ENCODE results near the gene TMC3. TPM values are rescaled to one million over a fixed set of nuclear protein-coding genes. Genes with fewer than 3 reads are reported as not detected.
"Not testable (repeated sequence)": the region's sequence is repeated elsewhere in the genome, so short reads cannot be mapped to it uniquely, and the experiment has no call there.

The TMC3 gene
- total RNA-seq (not detected), polyA plus RNA-seq (under 1 TPM in 1 of 3 donors, not detected in 2; 0.05 TPM), total RNA-seq (0 reads per million in 6 experiments)

GRCh38 chr15:81373775-81374395 lies at the start of gene TMC3:
Gene TMC3 (minus strand): TSS chr15:81374213. CDS start chr15:81374077, 136 bp downstream.
- DNase-seq (no peak), ATAC-seq (no peak)
- POLR2A ChIA-PET = no interaction called here
- Mint-ChIP-seq H3K4me3 (no peak within 1 kb of the TSS), H3K9me3 (no peaks in the 10 kb centered on the region), H3K36me3 (peaks cover 0 to 2% (median 0%) of the 10 kb centered on the region in 3 donors), H3K27me3 (no peaks in the 10 kb centered on the region), H3K4me1 (no peaks in the 10 kb centered on the region), H3K27ac (peak within 1 kb of the TSS in 1 of 10 donors; percentile 26)

DNA sequence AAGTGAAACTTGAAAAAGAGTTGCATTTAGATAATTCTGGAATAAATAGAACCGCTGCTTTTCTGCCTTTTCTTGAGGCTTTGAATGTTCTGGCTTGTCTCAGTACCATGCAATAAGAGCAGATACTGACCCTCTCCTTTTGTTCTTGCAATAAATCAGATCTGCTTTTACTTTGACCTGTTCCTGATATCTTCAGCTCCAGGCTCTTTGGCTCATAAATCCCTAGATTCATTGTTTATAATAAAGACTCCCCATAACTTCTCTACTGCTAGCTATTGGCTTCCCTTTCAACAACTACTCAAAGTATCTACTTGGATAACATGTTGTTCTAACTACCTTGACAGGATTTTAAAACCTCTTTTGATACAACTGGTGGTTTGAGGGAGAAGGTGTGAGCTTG lies 47.4 kb upstream of the TMC3 start:
- POLR2A ChIA-PET = no interaction called here
- Mint-ChIP-seq H3K4me1 (no peaks in the 10 kb centered on the region), H3K36me3 (no peaks in the 10 kb centered on the region), H3K4me3 (no peak overlapping the region), H3K9me3 (no peaks in the 10 kb centered on the region), H3K27me3 (peaks cover 0 to 2% (median 1%) of the 10 kb centered on the region in 5 donors), H3K27ac (no peak overlapping the region)
- no peak for DNase-seq
- no peak for ATAC-seq

DNA sequence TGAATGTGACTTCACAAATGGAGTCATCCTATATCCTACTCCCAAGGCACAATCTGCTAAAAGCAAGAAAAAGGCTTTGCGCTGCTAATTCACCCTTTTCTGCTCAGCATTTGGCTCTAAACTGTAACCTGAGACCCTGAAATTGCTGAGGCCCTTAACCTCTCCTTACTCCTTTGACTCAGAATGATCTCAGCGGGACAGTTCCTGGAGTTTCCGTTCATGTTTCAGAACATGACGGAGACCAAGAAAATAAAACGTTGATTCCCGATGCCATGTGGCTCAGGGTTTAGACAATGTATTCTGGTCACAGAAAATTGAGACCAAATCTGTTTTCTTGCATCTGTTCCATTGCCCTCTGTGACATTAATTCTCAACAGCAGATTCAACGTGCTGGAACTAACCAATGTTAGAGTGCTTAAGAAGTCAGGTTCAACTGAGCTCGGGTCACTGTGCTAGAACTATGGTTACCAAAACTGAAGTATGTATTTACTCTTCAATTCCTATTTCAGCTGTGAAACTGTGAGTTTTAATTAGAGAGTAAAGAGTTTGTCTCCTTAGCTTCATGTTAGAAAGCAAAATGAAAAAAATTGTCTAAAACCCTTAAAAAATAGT lies 45.4 kb upstream of the TMC3 start:
- no peak overlapping the region for H3K27ac Mint-ChIP-seq
- peaks cover 0 to 3% (median 0%) of the 10 kb centered on the region in 9 donors for H3K9me3 Mint-ChIP-seq
- POLR2A ChIA-PET = no interaction called here
- peaks cover 0 to 13% (median 9%) of the 10 kb centered on the region in 4 donors for H3K4me1 Mint-ChIP-seq
- DNase-seq = no peak
- H3K4me3 Mint-ChIP-seq = no peak overlapping the region
- peaks cover 0 to 8% (median 0%) of the 10 kb centered on the region in 5 donors for H3K27me3 Mint-ChIP-seq
- ATAC-seq = no peak
- H3K36me3 Mint-ChIP-seq = no peaks in the 10 kb centered on the region

- Mint-ChIP-seq H3K4me1 (peaks cover 0 to 18% (median 13%) of the 10 kb centered on the region in 4 donors), H3K9me3 (peaks cover 0 to 3% (median 0%) of the 10 kb centered on the region in 9 donors), H3K27ac (no peak overlapping the region), H3K36me3 (no peaks in the 10 kb centered on the region), H3K27me3 (peaks cover 0 to 8% (median 0%) of the 10 kb centered on the region in 5 donors), H3K4me3 (no peak overlapping the region)
- DNase-seq (no peak), ATAC-seq (no peak)
- POLR2A ChIA-PET = no interaction called here
Measured at GRCh38 chr15:81418891-81419290, 44.9 kb upstream of the TMC3 start.

GRCh38 chr15:81418444-81418843 lies 44.4 kb upstream of the TMC3 start:
- POLR2A ChIA-PET = no interaction called here
- peaks cover 0 to 10% (median 0%) of the 10 kb centered on the region in 5 donors for H3K27me3 Mint-ChIP-seq
- DNase-seq = no peak
- no peaks in the 10 kb centered on the region for H3K36me3 Mint-ChIP-seq
- H3K4me1 Mint-ChIP-seq = peaks cover 1 to 18% (median 13%) of the 10 kb centered on the region in 4 donors
- no peak overlapping the region for H3K27ac Mint-ChIP-seq
- H3K4me3 Mint-ChIP-seq = no peak overlapping the region
- ATAC-seq = no peak
- peaks cover 0 to 3% (median 0%) of the 10 kb centered on the region in 9 donors for H3K9me3 Mint-ChIP-seq

DNA sequence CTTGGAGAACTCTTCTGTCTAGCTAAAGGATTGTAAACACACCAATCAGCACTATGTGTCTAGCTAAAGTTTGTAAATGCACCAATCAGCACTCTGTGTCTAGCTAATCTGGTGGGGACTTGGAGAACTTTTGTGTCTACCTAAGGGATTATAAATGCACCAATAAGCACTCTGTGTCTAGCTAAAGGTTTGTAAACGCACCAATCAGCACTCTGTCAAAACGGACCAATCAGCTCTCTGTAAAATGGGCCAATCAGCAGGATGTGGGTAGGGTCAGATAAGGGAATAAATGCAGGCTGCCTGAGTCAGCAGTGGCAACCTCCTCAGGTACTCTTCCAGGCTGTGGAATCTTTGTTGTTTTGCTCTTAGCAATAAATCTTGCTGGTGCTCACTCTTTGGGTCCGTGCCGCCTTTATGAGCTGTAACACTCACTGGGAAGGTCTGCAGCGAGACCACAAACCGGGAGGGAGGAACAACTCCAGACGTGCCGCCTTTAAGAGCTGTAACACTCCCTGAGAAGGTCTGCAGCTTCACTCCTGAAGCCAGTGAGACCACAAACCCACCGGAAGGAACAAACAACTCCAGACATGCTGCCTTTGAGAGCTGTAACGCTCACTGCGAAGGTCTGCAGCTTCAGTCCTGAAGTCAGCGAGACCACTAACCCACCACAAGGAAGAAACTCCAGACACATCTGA lies 40.4 kb upstream of the TMC3 start:
- H3K36me3 Mint-ChIP-seq, POLR2A ChIA-PET, H3K9me3 Mint-ChIP-seq: not testable (repeated sequence)
- Mint-ChIP-seq H3K4me3 (peak overlapping the region in 8 of 10 donors; percentile 30 to 71 (median 48)), H3K27ac (peak overlapping the region in 4 of 10 donors; percentile 37 to 57 (median 50)), H3K27me3 (peaks cover 0 to 13% (median 0%) of the 10 kb centered on the region in 5 donors), H3K4me1 (peaks cover 4 to 24% (median 20%) of the 10 kb centered on the region in 4 donors)
- peak in 1 of 2 donors; percentile 20 for ATAC-seq
- peak in 1 of 10 donors; percentile 10 for DNase-seq

GRCh38 chr15:81413851-81414250 lies 39.8 kb upstream of the TMC3 start:
- H3K36me3 Mint-ChIP-seq = no peaks in the 10 kb centered on the region
- peak overlapping the region in 1 of 10 donors; percentile 27 for H3K27ac Mint-ChIP-seq
- H3K4me1 Mint-ChIP-seq = peaks cover 4 to 24% (median 20%) of the 10 kb centered on the region in 4 donors
- peaks cover 0 to 13% (median 0%) of the 10 kb centered on the region in 5 donors for H3K27me3 Mint-ChIP-seq
- POLR2A ChIA-PET = no interaction called here
- DNase-seq (no peak), ATAC-seq (no peak)
- H3K4me3 Mint-ChIP-seq = no peak overlapping the region
- H3K9me3 Mint-ChIP-seq = peaks cover 0 to 3% (median 0%) of the 10 kb centered on the region in 9 donors

DNA sequence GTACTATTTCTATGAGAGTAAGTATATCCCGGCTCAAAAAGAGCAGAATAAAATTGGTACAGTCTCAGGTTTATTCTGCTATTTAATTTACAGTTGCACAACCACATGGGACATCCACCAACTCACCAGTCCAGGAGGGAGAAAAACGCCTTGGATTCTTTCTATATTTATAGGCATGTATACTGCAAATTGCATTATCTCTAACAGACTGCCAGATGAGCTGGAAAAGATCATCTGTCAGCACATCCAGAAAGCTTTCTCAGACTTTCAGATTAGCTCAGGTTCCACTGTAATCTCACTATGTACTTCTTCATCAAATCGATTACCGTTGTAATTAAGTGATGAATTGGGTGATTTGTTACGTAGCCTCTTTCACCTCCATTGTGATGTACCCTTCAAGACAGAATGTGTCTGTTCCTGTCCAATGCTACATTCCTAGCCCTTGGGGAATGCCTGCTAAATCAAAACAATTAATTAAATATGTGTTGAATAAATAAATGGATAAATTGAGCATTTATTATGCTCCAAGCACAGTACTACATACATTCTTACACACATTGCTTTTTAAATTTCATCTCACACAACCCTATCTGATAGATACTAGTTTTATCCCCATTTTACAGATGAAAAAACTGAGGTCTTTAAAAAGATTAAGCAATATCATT lies 38.1 kb upstream of the TMC3 start:
- POLR2A ChIA-PET = no interaction called here
- Mint-ChIP-seq H3K27ac (no peak overlapping the region), H3K27me3 (peaks cover 0 to 13% (median 3%) of the 10 kb centered on the region in 5 donors), H3K36me3 (no peaks in the 10 kb centered on the region), H3K4me1 (peaks cover 4 to 24% (median 20%) of the 10 kb centered on the region in 4 donors), H3K9me3 (peaks cover 0 to 3% (median 0%) of the 10 kb centered on the region in 9 donors), H3K4me3 (no peak overlapping the region)
- ATAC-seq = no peak
- no peak for DNase-seq

- Mint-ChIP-seq H3K27me3 (peaks cover 0 to 7% (median 3%) of the 10 kb centered on the region in 5 donors), H3K9me3 (peaks cover 0 to 3% (median 0%) of the 10 kb centered on the region in 9 donors), H3K27ac (no peak overlapping the region), H3K4me1 (peaks cover 4 to 24% (median 20%) of the 10 kb centered on the region in 4 donors), H3K4me3 (no peak overlapping the region), H3K36me3 (no peaks in the 10 kb centered on the region)
- POLR2A ChIA-PET = no interaction called here
- DNase-seq (no peak), ATAC-seq (no peak)
Measured at GRCh38 chr15:81411051-81411450, 37.0 kb upstream of the TMC3 start.

DNA sequence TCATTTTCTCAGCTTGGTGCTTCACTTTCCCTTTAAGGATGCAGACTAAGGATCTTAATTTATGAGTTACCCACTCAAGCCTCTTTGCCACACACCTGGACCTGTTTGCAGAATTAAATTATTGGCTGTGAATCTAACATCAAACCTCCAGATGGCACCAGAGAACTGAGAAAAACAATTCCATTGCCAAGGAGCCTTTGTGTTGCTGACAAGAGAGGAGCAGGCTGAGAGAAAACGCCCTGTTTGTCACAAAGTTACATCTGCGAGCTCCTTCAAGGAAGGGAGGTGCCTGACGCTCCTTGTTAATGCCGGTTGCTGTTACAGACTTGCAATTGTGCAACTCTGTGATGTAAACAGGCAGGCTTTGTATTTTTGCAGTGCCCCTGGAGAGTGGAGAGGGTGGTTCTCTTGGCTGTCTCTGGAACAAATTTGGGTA lies 36.3 kb upstream of the TMC3 start:
- no peak overlapping the region for H3K4me3 Mint-ChIP-seq
- DNase-seq (peak in 7 of 10 donors; percentile 5 to 68 (median 35)), ATAC-seq (peak; percentile 69 to 74)
- H3K36me3 Mint-ChIP-seq = no peaks in the 10 kb centered on the region
- peaks cover 0 to 3% (median 0%) of the 10 kb centered on the region in 9 donors for H3K9me3 Mint-ChIP-seq
- POLR2A ChIA-PET = no interaction called here
- peak overlapping the region in 1 of 10 donors; percentile 12 for H3K27ac Mint-ChIP-seq
- H3K27me3 Mint-ChIP-seq = peaks cover 0 to 5% (median 3%) of the 10 kb centered on the region in 5 donors
- peaks cover 4 to 19% (median 17%) of the 10 kb centered on the region in 4 donors for H3K4me1 Mint-ChIP-seq

- Mint-ChIP-seq H3K4me3 (no peak overlapping the region), H3K27ac (no peak overlapping the region), H3K36me3 (no peaks in the 10 kb centered on the region), H3K27me3 (peaks cover 0 to 4% (median 0%) of the 10 kb centered on the region in 5 donors), H3K9me3 (peaks cover 0 to 2% (median 0%) of the 10 kb centered on the region in 9 donors), H3K4me1 (peaks cover 2 to 7% (median 6%) of the 10 kb centered on the region in 4 donors)
- ATAC-seq (no peak), DNase-seq (no peak)
- POLR2A ChIA-PET = interaction anchor here (1.5 kb wide), 1 partner anchor 106 kb away, joined by 5 read pairs; no protein-coding TSS in a partner anchor
Measured at GRCh38 chr15:81407718-81408117, 33.7 kb upstream of the TMC3 start.

DNA sequence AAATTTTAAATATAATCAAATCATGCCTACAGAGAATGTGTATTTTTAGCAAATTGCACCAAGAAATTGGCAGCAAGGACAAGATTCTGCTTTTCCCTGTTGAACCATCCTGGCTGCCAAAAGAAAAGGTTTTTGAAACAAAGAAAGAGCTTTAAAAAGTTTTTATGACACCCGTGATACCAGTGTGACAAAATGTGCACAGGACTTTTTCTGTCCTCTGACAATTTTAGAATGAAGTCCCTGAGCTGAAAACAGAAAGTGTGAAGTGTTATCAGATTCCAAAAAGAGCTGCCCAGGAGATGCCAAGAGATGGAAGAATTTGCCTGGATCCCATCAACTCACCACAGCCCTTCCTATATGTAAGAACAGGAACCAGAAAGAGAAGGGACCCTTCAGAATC lies 33.2 kb upstream of the TMC3 start:
- H3K4me3 Mint-ChIP-seq = no peak overlapping the region
- no peak overlapping the region for H3K27ac Mint-ChIP-seq
- H3K9me3 Mint-ChIP-seq = peaks cover 0 to 2% (median 0%) of the 10 kb centered on the region in 9 donors
- peaks cover 0 to 4% (median 0%) of the 10 kb centered on the region in 5 donors for H3K27me3 Mint-ChIP-seq
- no peak for ATAC-seq
- POLR2A ChIA-PET = interaction anchor here (1.5 kb wide), 1 partner anchor 105 kb away, joined by 5 read pairs; no protein-coding TSS in a partner anchor
- H3K4me1 Mint-ChIP-seq = peaks cover 2 to 7% (median 6%) of the 10 kb centered on the region in 4 donors
- DNase-seq = no peak
- H3K36me3 Mint-ChIP-seq = no peaks in the 10 kb centered on the region
